ENCODE data around the gene TRIM66.

GRCh38 chr11:8690374-8691342 lies 8.2 kb upstream of the TRIM66 start:
- TF ChIP-seq CTCF (conservative IDR thresholded peaks at IDR 0.05; ENCODE audit: low read length) (no peak), EZH2phosphoT487 (IDR thresholded peaks at IDR 0.05; ENCODE audit: borderline replicate concordance, low read depth, low read length) (no peak)
